Spinal cord (tissue), 10 donors: ENCODE results near the gene PCDHGA5. TPM values are rescaled to one million over a fixed set of nuclear protein-coding genes. Genes with fewer than 3 reads are reported as not detected.

ENCODE experiments used
- DNase-seq, 6 donors: peaks; one replicate each; pipeline versions ENCODE4 v3.0.0 to v3.0.0-alpha.2; 2013 to 2015; ENCODE audit warnings: low spot score in 6 of 6, low read depth in 4 of 6
- H3K27ac ChIP-seq: one replicate; pipeline ENCODE4 v1.5.1; 2013; ENCODE audit warnings: low read depth, low read length, control low read depth
- H3K27me3 ChIP-seq: one replicate; pipeline ENCODE4 v1.6.1; 2013; ENCODE audit warnings: low read length; ENCODE audit not compliant: control insufficient read depth, insufficient read depth
- H3K36me3 ChIP-seq: one replicate; pipeline ENCODE4 v1.6.1; 2013; ENCODE audit warnings: low read length; ENCODE audit not compliant: control insufficient read depth, insufficient read depth
- H3K4me1 ChIP-seq: one replicate; pipeline ENCODE4 v1.6.1; 2013; ENCODE audit warnings: low read length; ENCODE audit not compliant: control insufficient read depth, insufficient read depth
- H3K4me3 ChIP-seq: one replicate; pipeline ENCODE4 v1.5.1; 2013; ENCODE audit warnings: low read depth, low read length, control low read depth
- H3K9me3 ChIP-seq: one replicate; pipeline ENCODE4 v1.6.1; 2013; ENCODE audit warnings: low read length; ENCODE audit not compliant: control insufficient read depth, insufficient read depth
- WGBS: methylation state at CpG from one replicate; pipeline ENCODE4 v1.1.5; 2013; ENCODE audit warnings: missing lambda C conversion rate; ENCODE audit not compliant: insufficient coverage; 5-methylcytosine and 5-hydroxymethylcytosine counted together
- polyA plus RNA-seq, 2 donors: library from polyadenylated mRNA; unstranded; fragments of 120-200 nt; gene quantifications; one replicate each; pipeline ENCODE4 v1.2.1, GENCODE V29; 2013; ENCODE audit not compliant: insufficient read length in 2 of 2
- total RNA-seq, 2 donors: library from RNA; depleted of rRNA in 1 of 2; stranded (reverse); fragments of 120-200 nt in 1 of 2; fragments of >200 nt in 1 of 2; gene quantifications; one replicate each; pipeline versions ENCODE4 v1.2.3 to v1.2.4, GENCODE V29; 2013 to 2014
- donor health status: healthy.

PCDHGA5 gene
- total and polyA plus RNA-seq, 4 donors, result 7.9 to 15.5 (median 11.4) TPM

DNA sequence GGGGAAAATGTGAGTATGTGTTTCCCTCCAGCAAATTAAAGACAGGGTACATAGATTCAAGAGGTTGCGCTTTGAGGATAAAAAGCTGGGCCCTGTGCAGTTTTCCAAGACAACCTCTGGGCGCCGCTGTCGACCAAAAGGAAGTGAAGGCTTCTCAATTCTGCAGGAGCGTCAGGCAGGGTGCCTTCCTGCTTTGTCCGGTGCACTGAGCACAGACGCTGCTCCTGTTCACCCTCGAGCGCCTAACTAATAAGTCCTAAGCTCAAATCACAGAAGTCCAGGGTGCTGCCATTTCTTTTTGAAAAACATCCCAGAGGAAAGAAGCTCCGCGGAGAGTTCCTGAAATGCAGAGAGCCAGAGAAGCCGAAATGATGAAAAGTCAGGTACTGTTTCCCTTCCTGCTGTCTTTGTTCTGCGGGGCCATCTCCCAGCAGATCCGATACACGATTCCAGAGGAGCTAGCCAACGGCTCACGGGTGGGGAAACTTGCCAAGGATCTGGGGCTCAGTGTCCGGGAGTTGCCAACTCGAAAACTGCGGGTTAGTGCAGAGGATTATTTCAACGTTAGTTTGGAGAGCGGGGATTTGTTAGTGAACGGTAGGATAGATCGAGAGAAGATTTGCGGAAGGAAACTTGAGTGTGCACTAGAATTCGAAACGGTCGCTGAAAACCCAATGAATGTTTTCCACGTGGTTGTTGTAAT is 13.9 kb upstream of the PCDHGA5 start, which contains the start of gene PCDHGB1:
TSS of gene PCDHGB1 (plus strand) at position 183 of the 703 bp plus-strand sequence. CDS start at position 345, 162 bp downstream.
- Histone ChIP-seq H3K9me3 (peaks cover 37% of the 10 kb centered on the region), H3K27me3 (no peaks in the 10 kb centered on the region), H3K27ac (no peak within 1 kb of the TSS), H3K4me1 (no peaks in the 10 kb centered on the region), H3K4me3 (no peak within 1 kb of the TSS), H3K36me3 (peaks cover 6% of the 10 kb centered on the region)
- DNase-seq, result peak in 1 of 6 donors; percentile 42
- 19% methylated on average over 29 of the region's 29 CpGs for WGBS

DNA sequence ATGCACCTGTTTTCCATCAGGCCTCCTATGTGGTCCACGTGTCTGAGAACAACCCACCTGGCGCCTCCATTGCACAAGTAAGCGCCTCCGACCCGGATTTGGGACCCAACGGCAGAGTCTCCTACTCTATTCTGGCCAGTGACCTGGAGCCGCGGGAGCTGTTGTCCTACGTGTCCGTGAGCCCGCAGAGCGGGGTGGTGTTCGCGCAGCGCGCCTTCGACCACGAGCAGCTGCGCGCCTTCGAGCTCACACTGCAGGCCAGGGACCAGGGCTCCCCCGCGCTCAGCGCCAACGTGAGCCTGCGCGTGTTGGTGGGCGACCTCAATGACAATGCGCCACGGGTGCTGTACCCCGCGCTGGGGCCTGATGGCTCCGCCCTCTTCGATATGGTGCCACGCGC is 12.4 kb upstream of the PCDHGA5 start:
- peaks cover 33% of the 10 kb centered on the region for H3K9me3 ChIP-seq

DNA sequence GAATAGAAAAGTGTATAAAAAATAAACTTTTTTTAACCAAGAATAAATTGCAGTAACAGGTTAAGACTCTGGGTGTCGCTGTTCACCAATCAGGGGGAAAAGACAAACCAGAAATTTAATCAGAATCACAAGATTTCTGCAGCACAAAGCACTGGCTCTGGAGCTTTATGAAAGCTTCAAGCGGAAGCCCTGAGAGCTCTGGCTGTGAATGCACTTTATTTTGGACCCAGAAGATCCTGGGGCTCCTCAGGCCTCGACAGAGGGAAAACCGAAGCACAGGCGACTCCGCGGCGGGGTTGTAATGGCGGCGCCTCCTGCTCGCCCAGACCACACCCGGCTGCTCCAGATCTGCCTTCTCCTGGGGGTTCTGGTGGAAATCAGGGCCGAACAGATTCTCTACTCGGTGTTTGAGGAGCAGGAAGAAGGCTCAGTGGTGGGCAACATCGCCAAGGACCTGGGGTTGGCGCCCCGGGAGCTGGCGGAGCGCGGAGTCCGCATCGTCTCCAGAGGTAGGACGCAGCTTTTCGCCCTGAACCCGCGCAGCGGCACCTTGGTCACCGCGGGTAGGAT is 9.0 kb upstream of the PCDHGA5 start, which contains the start of gene PCDHGA4:
TSS of gene PCDHGA4 (plus strand) at position 122 of the 570 bp plus-strand sequence. CDS start at position 209, 87 bp downstream.
- Histone ChIP-seq H3K27me3 (no peaks in the 10 kb centered on the region), H3K36me3 (peaks cover 13% of the 10 kb centered on the region), H3K9me3 (peaks cover 49% of the 10 kb centered on the region), H3K4me1 (no peaks in the 10 kb centered on the region), H3K27ac (no peak within 1 kb of the TSS), H3K4me3 (no peak within 1 kb of the TSS)
- peak in 2 of 6 donors; percentile 9 to 13 for DNase-seq
- 12% methylated on average over 28 of the region's 29 CpGs for WGBS

More for the DNA sequence above, 12.4 kb upstream of the PCDHGA5 start:
- H3K27ac ChIP-seq, result no peak overlapping the region
- no peaks in the 10 kb centered on the region for H3K4me1 ChIP-seq
- no peak overlapping the region for H3K4me3 ChIP-seq
- no peak for DNase-seq
- no peaks in the 10 kb centered on the region for H3K27me3 ChIP-seq
- WGBS, result 25% methylated on average over 24 of the region's 36 CpGs
- H3K36me3 ChIP-seq, result peaks cover 8% of the 10 kb centered on the region

DNA sequence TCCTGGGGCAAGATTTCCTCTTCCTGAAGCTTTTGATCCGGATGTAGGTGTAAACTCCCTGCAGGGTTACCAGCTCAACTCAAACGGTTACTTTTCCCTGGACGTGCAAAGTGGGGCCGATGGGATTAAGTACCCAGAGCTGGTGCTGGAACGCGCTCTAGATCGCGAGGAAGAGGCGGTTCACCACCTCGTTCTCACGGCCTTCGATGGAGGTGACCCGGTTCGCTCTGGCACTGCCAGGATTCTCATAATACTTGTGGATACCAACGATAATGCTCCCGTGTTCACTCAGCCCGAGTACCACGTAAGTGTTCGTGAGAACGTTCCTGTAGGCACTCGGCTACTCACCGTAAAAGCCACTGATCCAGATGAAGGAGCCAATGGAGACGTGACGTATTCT is 8.3 kb upstream of the PCDHGA5 start:
- DNase-seq, result no peak
- H3K9me3 ChIP-seq, result peaks cover 48% of the 10 kb centered on the region
- H3K27me3 ChIP-seq, result no peaks in the 10 kb centered on the region
- H3K27ac ChIP-seq, result no peak overlapping the region
- no peaks in the 10 kb centered on the region for H3K4me1 ChIP-seq
- no peak overlapping the region for H3K4me3 ChIP-seq
- peaks cover 12% of the 10 kb centered on the region for H3K36me3 ChIP-seq
- 37% methylated on average over 22 of the region's 24 CpGs for WGBS

DNA sequence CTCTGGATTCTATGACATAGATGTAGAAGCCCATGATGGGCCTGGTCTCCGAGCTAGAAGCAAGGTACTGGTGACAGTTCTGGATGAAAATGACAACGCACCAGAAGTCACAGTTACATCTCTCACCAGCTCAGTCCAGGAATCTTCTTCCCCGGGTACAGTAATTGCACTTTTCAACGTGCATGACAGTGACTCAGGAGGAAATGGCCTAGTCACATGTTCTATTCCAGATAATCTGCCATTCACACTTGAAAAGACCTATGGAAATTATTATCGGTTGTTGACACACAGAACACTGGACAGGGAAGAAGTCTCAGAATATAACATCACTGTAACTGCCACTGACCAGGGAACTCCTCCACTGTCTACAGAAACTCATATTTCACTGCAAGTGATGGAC is 7.8 kb upstream of the PCDHGA5 start:
- Histone ChIP-seq H3K4me1 (no peaks in the 10 kb centered on the region), H3K27me3 (no peaks in the 10 kb centered on the region), H3K27ac (no peak overlapping the region), H3K9me3 (peaks cover 46% of the 10 kb centered on the region), H3K4me3 (no peak overlapping the region), H3K36me3 (peaks cover 12% of the 10 kb centered on the region)
- no peak for DNase-seq
- WGBS, result 74% methylated on average over 4 of the region's 5 CpGs

DNA sequence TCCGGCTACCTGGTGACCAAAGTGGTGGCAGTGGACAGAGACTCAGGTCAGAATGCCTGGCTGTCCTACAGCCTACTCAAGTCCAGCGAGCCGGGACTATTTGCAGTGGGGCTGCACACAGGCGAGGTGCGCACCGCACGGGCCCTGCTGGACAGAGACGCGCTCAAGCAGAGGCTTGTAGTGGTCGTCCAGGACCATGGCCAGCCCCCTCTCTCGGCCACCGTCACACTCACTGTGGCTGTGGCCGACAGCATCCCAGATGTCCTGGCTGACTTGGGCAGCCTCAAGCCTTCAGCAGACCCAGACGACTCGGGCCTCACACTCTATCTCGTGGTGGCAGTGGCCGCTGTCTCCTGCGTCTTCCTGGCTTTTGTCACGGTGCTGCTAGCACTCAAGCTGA is 7.0 kb upstream of the PCDHGA5 start:
- Histone ChIP-seq H3K27ac (no peak overlapping the region), H3K4me3 (no peak overlapping the region), H3K9me3 (peaks cover 44% of the 10 kb centered on the region), H3K36me3 (peaks cover 9% of the 10 kb centered on the region), H3K27me3 (no peaks in the 10 kb centered on the region), H3K4me1 (no peaks in the 10 kb centered on the region)
- 39% methylated on average over 19 of the region's 19 CpGs for WGBS
- DNase-seq, result no peak

DNA sequence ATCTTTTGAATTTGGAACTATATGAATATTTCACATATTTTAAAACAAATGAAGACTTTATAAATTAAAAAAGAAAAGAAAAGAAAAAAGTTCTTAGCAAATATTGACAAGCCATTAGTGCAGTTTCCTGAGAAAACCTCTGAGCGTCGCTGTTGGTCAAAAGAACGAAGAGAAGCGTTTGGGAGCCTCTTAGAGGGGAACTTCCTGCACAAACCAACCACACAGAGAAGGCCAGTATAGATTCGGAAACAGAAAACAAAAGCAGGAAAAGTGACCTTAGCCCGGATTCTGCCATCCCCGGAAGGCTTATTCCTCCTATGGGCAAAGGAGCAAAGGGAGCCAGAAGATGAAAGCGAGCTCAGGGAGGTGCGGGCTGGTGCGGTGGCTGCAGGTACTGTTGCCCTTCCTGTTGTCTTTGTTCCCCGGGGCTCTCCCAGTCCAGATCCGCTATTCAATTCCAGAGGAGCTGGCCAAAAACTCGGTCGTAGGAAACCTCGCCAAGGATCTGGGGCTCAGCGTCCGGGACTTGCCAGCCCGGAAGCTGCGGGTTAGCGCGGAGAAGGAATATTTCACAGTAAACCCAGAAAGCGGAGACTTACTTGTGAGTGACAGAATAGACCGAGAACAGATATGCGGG is 4.1 kb upstream of the PCDHGA5 start, which contains the start of gene PCDHGB2:
TSS of gene PCDHGB2 (plus strand) at position 205 of the 637 bp plus-strand sequence. CDS start at position 347, 142 bp downstream.
- Histone ChIP-seq H3K36me3 (peaks cover 12% of the 10 kb centered on the region), H3K4me1 (peaks cover 5% of the 10 kb centered on the region), H3K9me3 (peaks cover 52% of the 10 kb centered on the region), H3K27me3 (no peaks in the 10 kb centered on the region), H3K27ac (no peak within 1 kb of the TSS), H3K4me3 (no peak within 1 kb of the TSS)
- WGBS, result 23% methylated on average over 24 of the region's 24 CpGs
- DNase-seq, result peak in 2 of 6 donors; percentile 21 to 30

DNA sequence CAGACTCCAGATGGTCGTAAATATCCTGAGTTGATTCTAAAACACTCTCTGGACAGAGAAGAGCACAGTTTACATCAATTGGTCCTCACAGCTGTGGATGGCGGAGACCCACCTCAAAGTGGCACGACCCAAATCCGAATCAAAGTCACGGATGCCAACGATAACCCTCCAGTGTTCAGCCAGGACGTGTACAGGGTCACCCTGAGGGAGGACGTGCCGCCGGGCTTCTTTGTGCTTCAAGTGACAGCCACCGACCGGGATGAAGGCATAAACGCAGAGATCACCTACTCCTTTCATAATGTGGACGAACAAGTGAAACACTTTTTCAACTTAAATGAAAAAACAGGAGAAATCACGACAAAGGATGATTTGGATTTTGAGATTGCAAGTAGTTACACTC is 3.3 kb upstream of the PCDHGA5 start:
- peaks cover 5% of the 10 kb centered on the region for H3K4me1 ChIP-seq
- H3K4me3 ChIP-seq, result no peak overlapping the region
- H3K9me3 ChIP-seq, result peaks cover 55% of the 10 kb centered on the region
- DNase-seq, result no peak
- WGBS, result 29% methylated on average over 14 of the region's 15 CpGs
- no peaks in the 10 kb centered on the region for H3K27me3 ChIP-seq
- no peak overlapping the region for H3K27ac ChIP-seq
- peaks cover 9% of the 10 kb centered on the region for H3K36me3 ChIP-seq

DNA sequence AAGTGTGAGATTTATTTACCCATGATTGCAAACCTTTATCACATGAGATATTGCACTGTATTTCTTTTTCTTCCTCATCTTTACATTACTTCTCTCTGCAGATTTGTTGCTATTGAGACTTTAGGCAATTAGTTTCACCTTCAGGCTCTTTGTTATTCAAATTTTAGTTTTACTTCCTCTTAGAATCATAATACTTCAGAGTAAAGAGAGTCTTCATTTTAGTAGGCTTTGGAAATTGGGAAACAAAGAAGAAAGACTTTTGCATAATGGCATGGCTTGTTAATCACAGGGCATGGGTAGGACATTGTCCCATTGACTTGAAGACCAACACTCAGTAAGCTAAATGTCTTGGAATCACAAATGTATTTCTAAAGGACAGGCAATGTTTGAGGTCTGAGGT is 1.2 kb upstream of the PCDHGA5 start:
- Histone ChIP-seq H3K4me3 (no peak overlapping the region), H3K9me3 (peaks cover 50% of the 10 kb centered on the region), H3K36me3 (peaks cover 3% of the 10 kb centered on the region), H3K27ac (no peak overlapping the region), H3K27me3 (no peaks in the 10 kb centered on the region), H3K4me1 (peaks cover 5% of the 10 kb centered on the region)
- DNase-seq, result no peak
